Measurements from ENCODE around the gene CHRM2. TPM values are rescaled to one million over a fixed set of nuclear protein-coding genes. Genes with fewer than 3 reads are reported as not detected.
"Not testable (repeated sequence)": the region's sequence is repeated elsewhere in the genome, so short reads cannot be mapped to it uniquely, and the experiment has no call there.

CHRM2 gene
- not detected in 2 replicates for total RNA-seq (2011; cell fraction: chromatin; rRNA removed; ENCODE audit: low replicate concordance)
- total RNA-seq (2011; cell fraction: nucleolus; rRNA removed) = not detected in 2 replicates
- not detected in 2 replicates for total RNA-seq (2011; cell fraction: nucleoplasm; rRNA removed)
- not detected in 2 replicates for total RNA-seq (2014; rRNA removed)
- not detected in 2 replicates for total RNA-seq (2014; rRNA removed; fragmentation: Illumina TruSeq; extraction: Trizol)
- not detected in 2 replicates for total RNA-seq (2015; rRNA removed; fragmentation: Illumina TruSeq; extraction: Trizol)
- total RNA-seq (2021) = 0.04 TPM in 1 of 2 replicates, not detected in the other
- not detected in 2 replicates for polyA plus RNA-seq (2011; rRNA removed)
- not detected in 2 replicates for polyA plus RNA-seq (2011; cell fraction: cytosol; rRNA removed)
- polyA plus RNA-seq (2011; cell fraction: nucleus; rRNA removed) = 0.03 TPM in 1 of 2 replicates, not detected in the other
- polyA plus RNA-seq (2012) = not detected in 2 replicates
- not detected in 2 replicates for polyA plus RNA-seq (2014; fragmentation: Illumina TruSeq; extraction: Trizol)
- not detected for polyA plus RNA-seq (2014; fragmentation: Nextera tagmentation; extraction: Ambion mirVana)
- polyA plus RNA-seq (2014; rRNA removed) = not detected in 2 replicates
- not detected in 2 replicates for polyA minus RNA-seq (2011; rRNA and poly(A)+ RNA removed)
- not detected in 2 replicates for polyA minus RNA-seq (2011; cell fraction: cytosol; rRNA and poly(A)+ RNA removed)
- 0.11 TPM in 1 of 2 replicates, not detected in the other for polyA minus RNA-seq (2011; cell fraction: nucleus; rRNA and poly(A)+ RNA removed)
- Bru-seq, nascent RNA = percentile 2 among the genes with signal in this experiment
- percentile 3 among the genes with signal in this experiment for BruChase-seq, experiment 1, labeled RNA remaining after a 2-hour chase
- BruChase-seq, experiment 2, labeled RNA remaining after a 6-hour chase = percentile 2 among the genes with signal in this experiment
- long read RNA-seq, experiment 1 = 0 reads
- long read RNA-seq, experiment 2 = 0 reads
- long read RNA-seq, experiment 3 = 0 reads

DNA sequence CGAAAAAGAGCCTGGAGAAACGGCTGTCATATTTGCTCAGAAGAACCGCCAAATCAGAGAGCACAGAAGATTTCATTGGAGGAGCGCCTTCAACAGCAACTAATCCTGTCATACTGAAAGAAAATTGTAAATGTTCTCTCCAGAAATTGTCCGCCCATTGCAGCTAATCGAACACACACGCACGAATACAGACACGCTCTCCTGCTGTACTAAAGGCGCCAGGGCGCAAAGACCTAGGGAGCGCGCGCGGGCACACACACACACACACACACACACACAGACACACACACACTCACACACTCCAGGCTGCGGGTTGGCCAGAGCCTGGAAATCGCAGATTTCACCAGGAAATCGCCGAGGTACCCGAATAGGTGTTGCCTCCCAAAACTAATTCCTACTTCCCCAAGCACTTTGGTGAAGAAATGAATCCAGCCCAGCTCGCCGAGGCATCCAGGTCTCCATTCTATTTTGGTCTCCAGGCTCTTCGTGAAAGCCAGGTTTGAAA is at the start of gene CHRM2:
CHRM2 (plus strand) TSS at position 157 of the 505 bp plus-strand sequence. CDS start 146,214 bp downstream, outside the sequence.
- intact Hi-C loops (cut with micrococcal nuclease) = no loop called here
- POLR2A ChIA-PET = no interaction called here

DNA sequence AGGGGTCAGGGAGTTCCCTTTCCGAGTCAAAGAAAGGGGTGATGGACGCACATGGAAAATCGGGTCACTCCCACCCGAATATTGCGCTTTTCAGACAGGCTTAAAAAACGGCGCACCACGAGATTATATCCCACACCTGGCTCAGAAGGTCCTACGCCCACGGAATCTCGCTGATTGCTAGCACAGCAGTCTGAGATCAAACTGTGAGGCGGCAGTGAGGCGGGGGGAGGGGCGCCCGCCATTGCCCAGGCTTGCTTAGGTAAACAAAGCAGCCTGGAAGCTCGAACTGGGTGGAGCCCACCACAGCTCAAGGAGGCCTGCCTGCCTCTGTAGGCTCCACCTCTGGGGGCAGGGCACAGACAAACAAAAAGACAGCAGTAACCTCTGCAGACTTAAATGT is 37.1 kb upstream of the CHRM2 start:
- H3K9me3 ChIP-seq (replicated peaks; ENCODE audit: control insufficient read depth, insufficient read depth, low read depth, low read length); H3K4me3 ChIP-seq; POLR2A ChIA-PET; H3K79me2 ChIP-seq (ENCODE audit: control insufficient read depth, insufficient read depth, low read length); DNase-seq (ENCODE audit: extremely low read depth in 1 of 4, low spot score in 3 of 4); H3K36me3 ChIP-seq (ENCODE audit: control insufficient read depth, insufficient read depth, low read length); H3K4me1 ChIP-seq (replicated peaks in 1 of 2; ENCODE audit: control insufficient read depth in 2 of 2, insufficient read depth in 2 of 2, low read length in 2 of 2); H4K20me1 ChIP-seq (replicated peaks; ENCODE audit: control insufficient read depth, insufficient read depth, low read length); H3K9me1 ChIP-seq (ENCODE audit: control insufficient read depth, insufficient read depth, low read length); H3K9ac ChIP-seq (ENCODE audit: insufficient read depth in 1 of 2, low read depth in 2 of 2, low read length in 2 of 2); H3K4me2 ChIP-seq (ENCODE audit: insufficient read depth, low read length); H2AFZ ChIP-seq (ENCODE audit: low read depth, low read length); H3K27ac ChIP-seq (ENCODE audit: extremely low read depth, low read depth, low read length); H3K27me3 ChIP-seq (ENCODE audit: control insufficient read depth in 2 of 2, insufficient read depth in 2 of 2, low read length in 2 of 2); CTCF ChIA-PET (ENCODE audit: low intra/inter-chr PET ratio); BruUV-seq (replicated peaks); ATAC-seq; intact Hi-C loops (cut with micrococcal nuclease); in situ Hi-C loops (cut with MboI); FAIRE-seq: not testable (repeated sequence)
- WGBS (ENCODE audit: insufficient coverage, low coverage, missing lambda C conversion rate) = 4% methylated on average over 6 of the region's 16 CpGs

More for the DNA sequence above, at the start of gene CHRM2:
- peaks cover 0 to 16% of the 10 kb centered on the region in 2 experiments; a peak in 1 of 5 replicates for H3K4me1 ChIP-seq (replicated peaks in 1 of 2; ENCODE audit: control insufficient read depth in 2 of 2, insufficient read depth in 2 of 2, low read length in 2 of 2)
- BruUV-seq (replicated peaks) = no TSS peak
- ATAC-seq = no peak
- TF ChIP-seq HOXB6 (CRISPR knock-in tag; IDR thresholded peaks at IDR 0.05; ENCODE audit: borderline replicate concordance) (no peak), BMI1 (IDR thresholded peaks at IDR 0.05; ENCODE audit: low read length) (no peak), NFIC (IDR thresholded peaks at IDR 0.05) (no peak), ZNF77 (CRISPR knock-in tag; IDR thresholded peaks at IDR 0.05) (no peak), SMAD2 (IDR thresholded peaks at IDR 0.05; ENCODE audit: low read depth, low read length) (no peak), KLF16 (IDR thresholded peaks at IDR 0.05) (no peak), RAD51 (IDR thresholded peaks at IDR 0.05; ENCODE audit: borderline replicate concordance, low read depth) (no peak), TBL1XR1 (IDR thresholded peaks at IDR 0.05; ENCODE audit: low read length in 2 of 2) (no peak), ESRRB (CRISPR knock-in tag; IDR thresholded peaks at IDR 0.05; ENCODE audit: borderline replicate concordance) (no peak), MEIS2 (IDR thresholded peaks at IDR 0.05; ENCODE audit: partially characterized antibody) (no peak), RHOXF2B (CRISPR knock-in tag; conservative IDR thresholded peaks at IDR 0.05) (no peak), MTA2 (IDR thresholded peaks at IDR 0.05; ENCODE audit: low read depth) (no peak), BRF1 (IDR thresholded peaks at IDR 0.05; ENCODE audit: borderline replicate concordance, extremely low read depth, insufficient read length) (no peak), HCFC1 (IDR thresholded peaks at IDR 0.05; ENCODE audit: low read depth, low read length) (no peak), CHD1 (IDR thresholded peaks at IDR 0.05; ENCODE audit: low read length) (no peak), ZNF354B (CRISPR knock-in tag; IDR thresholded peaks at IDR 0.05) (no peak), ZNF263 (CRISPR knock-in tag; IDR thresholded peaks at IDR 0.05; ENCODE audit: borderline replicate concordance) (no peak)
- TF ChIP-seq, protein P1, sequence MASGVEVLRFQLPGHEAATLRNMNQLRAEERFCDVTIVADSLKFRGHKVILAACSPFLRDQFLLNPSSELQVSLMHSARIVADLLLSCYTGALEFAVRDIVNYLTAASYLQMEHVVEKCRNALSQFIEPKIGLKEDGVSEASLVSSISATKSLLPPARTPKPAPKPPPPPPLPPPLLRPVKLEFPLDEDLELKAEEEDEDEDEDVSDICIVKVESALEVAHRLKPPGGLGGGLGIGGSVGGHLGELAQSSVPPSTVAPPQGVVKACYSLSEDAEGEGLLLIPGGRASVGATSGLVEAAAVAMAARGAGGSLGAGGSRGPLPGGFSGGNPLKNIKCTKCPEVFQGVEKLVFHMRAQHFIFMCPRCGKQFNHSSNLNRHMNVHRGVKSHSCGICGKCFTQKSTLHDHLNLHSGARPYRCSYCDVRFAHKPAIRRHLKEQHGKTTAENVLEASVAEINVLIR (CRISPR knock-in tag; IDR thresholded peaks at IDR 0.05) = no peak
- TF ChIP-seq, protein P2, sequence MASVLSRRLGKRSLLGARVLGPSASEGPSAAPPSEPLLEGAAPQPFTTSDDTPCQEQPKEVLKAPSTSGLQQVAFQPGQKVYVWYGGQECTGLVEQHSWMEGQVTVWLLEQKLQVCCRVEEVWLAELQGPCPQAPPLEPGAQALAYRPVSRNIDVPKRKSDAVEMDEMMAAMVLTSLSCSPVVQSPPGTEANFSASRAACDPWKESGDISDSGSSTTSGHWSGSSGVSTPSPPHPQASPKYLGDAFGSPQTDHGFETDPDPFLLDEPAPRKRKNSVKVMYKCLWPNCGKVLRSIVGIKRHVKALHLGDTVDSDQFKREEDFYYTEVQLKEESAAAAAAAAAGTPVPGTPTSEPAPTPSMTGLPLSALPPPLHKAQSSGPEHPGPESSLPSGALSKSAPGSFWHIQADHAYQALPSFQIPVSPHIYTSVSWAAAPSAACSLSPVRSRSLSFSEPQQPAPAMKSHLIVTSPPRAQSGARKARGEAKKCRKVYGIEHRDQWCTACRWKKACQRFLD (CRISPR knock-in tag; IDR thresholded peaks at IDR 0.05) = no peak
- no peak within 1 kb of the TSS for H3K4me3 ChIP-seq
- H4K20me1 ChIP-seq (replicated peaks; ENCODE audit: control insufficient read depth, insufficient read depth, low read length) = no peaks in the 10 kb centered on the region
- no peak within 1 kb of the TSS for H3K4me2 ChIP-seq (ENCODE audit: insufficient read depth, low read length)
- no peak within 1 kb of the TSS for H3K9ac ChIP-seq (ENCODE audit: insufficient read depth in 1 of 2, low read depth in 2 of 2, low read length in 2 of 2)
- no peak within 1 kb of the TSS for H3K27ac ChIP-seq (ENCODE audit: extremely low read depth, low read depth, low read length)
- in situ Hi-C loops (cut with MboI) = loop anchor here (25.0 kb wide), 1 partner anchor 1056 kb away; no protein-coding TSS in a partner anchor
- CTCF ChIA-PET (ENCODE audit: low intra/inter-chr PET ratio) = no interaction called here
- H3K27me3 ChIP-seq (ENCODE audit: control insufficient read depth in 2 of 2, insufficient read depth in 2 of 2, low read length in 2 of 2) = peaks cover 10 to 31% of the 10 kb centered on the region in 2 experiments; a peak in 3 of 5 replicates
- no peaks in the 10 kb centered on the region for H3K9me1 ChIP-seq (ENCODE audit: control insufficient read depth, insufficient read depth, low read length)
- no peak for DNase-seq (ENCODE audit: extremely low read depth in 1 of 4, low spot score in 3 of 4)
- no peaks in the 10 kb centered on the region for H3K9me3 ChIP-seq (replicated peaks; ENCODE audit: control insufficient read depth, insufficient read depth, low read depth, low read length)
- H3K79me2 ChIP-seq (ENCODE audit: control insufficient read depth, insufficient read depth, low read length) = no peaks in the 10 kb centered on the region
- no peaks in the 10 kb centered on the region for H3K36me3 ChIP-seq (ENCODE audit: control insufficient read depth, insufficient read depth, low read length)
- H2AFZ ChIP-seq (ENCODE audit: low read depth, low read length) = no peak within 1 kb of the TSS
- no peak for FAIRE-seq
- WGBS (ENCODE audit: insufficient coverage, low coverage, missing lambda C conversion rate) = 2% methylated on average over 23 of the region's 23 CpGs

All from K562 (cell line).